Peyer's patch (tissue), 4 donors: ENCODE results near the gene LYL1. TPM values are rescaled to one million over a fixed set of nuclear protein-coding genes. Genes with fewer than 3 reads are reported as not detected.

Experiments used
- DNase-seq, 3 donors: peaks; one replicate each; pipeline ENCODE4 v3.0.0-alpha.2; 2017 to 2019
- H3K27ac ChIP-seq, 4 donors: fragments of 200-600 bp; sonication (generic); one replicate each; pipeline ENCODE4 v1.5.1; 2016 to 2019
- H3K27me3 ChIP-seq, 2 donors: fragments of 200-600 bp; sonication (generic); one replicate each; pipeline ENCODE4 v1.5.1; 2019
- H3K36me3 ChIP-seq, 3 donors: fragments of 200-600 bp; sonication (generic); one replicate each; pipeline ENCODE4 v1.5.1; 2016 to 2019
- H3K4me1 ChIP-seq, 4 donors: fragments of 200-600 bp; sonication (generic); one replicate each; pipeline ENCODE4 v1.5.1; 2016 to 2019
- H3K4me3 ChIP-seq, 4 donors: fragments of 200-600 bp; sonication (generic); 1 replicate in 3 of 4; 2 replicates in 1 of 4; pipeline ENCODE4 v1.5.1; 2016 to 2019; ENCODE audit warnings: mild to moderate bottlenecking in 1 of 4
- H3K9me3 ChIP-seq, 4 donors: fragments of 200-600 bp; sonication (generic); one replicate each; pipeline ENCODE4 v1.5.1; 2016 to 2019; ENCODE audit warnings: mild to moderate bottlenecking in 1 of 4
- POLR2A ChIP-seq, 2 donors: fragments of 450-650 bp; IDR thresholded peaks; one replicate each; pipeline ENCODE4 v1.5.1; 2017; ENCODE audit warnings: antibody characterized with exemption in 2 of 2, mild to moderate bottlenecking in 2 of 2, moderate library complexity in 2 of 2
- total RNA-seq, 4 donors: library from RNA; depleted of rRNA; stranded (reverse); fragments of >200 nt; gene quantifications; one replicate each; pipeline ENCODE4 v1.1.0, GENCODE V29; 2016
- TF ChIP-seq, protein P1 (sequence below), 6 experiments: fragments of 450-650 bp in 4 of 6; fragments of 200-600 bp in 2 of 6; sonication (generic) in 1 of 6; IDR thresholded peaks; one replicate each; pipeline ENCODE4 v1.5.1; 2017 to 2019; ENCODE audit warnings: antibody characterized with exemption in 6 of 6, mild to moderate bottlenecking in 3 of 6, moderate library complexity in 1 of 6

The LYL1 gene
- total RNA-seq, 4 donors from 2014 or later, result 1.2 to 21.5 (median 4.9) TPM

DNA sequence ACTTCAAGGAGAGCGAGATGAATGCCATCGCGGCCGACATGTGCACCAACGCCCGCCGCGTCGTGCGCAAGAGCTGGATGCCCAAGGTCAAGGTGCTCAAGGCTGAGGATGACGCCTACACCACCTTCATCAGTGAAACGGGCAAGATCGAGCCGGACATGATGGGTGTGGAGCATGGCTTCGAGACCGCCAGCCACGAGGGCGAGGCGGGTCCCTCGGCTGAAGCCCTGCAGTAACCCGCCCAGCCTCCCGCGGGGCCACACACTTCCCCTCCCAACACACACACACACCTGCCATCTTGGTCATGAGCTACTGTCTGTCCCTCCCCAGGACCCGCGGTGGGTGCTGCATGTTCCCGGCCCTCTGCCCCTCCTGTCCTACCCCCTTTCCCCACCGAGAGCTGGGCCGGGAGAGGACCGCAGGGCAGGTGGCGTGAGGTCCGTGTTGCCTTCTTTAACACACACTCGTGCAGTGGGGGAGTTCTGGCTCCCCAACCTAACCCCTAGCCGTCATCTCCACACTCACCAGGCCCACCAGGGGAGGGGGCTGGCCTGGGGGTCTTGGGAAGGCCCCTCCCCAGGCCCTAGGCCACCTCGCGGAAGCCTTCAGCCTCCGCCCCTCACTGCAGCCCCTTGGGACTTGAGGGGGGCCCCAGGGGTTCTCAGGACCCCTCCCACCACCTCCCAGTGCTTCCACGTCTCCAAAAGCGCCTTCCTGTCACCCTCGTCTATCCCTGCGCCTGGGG, 35.7 kb upstream of the LYL1 start:
- Histone ChIP-seq H3K9me3 (no peaks in the 10 kb centered on the region), H3K27me3 (no peaks in the 10 kb centered on the region), H3K27ac (no peak overlapping the region), H3K4me3 (no peak overlapping the region), H3K4me1 (no peaks in the 10 kb centered on the region), H3K36me3 (peaks cover 0 to 55% (median 0%) of the 10 kb centered on the region in 3 donors)
- TF ChIP-seq POLR2A (IDR thresholded peaks at IDR 0.05), result no peak
- TF ChIP-seq, protein P1, sequence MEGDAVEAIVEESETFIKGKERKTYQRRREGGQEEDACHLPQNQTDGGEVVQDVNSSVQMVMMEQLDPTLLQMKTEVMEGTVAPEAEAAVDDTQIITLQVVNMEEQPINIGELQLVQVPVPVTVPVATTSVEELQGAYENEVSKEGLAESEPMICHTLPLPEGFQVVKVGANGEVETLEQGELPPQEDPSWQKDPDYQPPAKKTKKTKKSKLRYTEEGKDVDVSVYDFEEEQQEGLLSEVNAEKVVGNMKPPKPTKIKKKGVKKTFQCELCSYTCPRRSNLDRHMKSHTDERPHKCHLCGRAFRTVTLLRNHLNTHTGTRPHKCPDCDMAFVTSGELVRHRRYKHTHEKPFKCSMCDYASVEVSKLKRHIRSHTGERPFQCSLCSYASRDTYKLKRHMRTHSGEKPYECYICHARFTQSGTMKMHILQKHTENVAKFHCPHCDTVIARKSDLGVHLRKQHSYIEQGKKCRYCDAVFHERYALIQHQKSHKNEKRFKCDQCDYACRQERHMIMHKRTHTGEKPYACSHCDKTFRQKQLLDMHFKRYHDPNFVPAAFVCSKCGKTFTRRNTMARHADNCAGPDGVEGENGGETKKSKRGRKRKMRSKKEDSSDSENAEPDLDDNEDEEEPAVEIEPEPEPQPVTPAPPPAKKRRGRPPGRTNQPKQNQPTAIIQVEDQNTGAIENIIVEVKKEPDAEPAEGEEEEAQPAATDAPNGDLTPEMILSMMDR (IDR thresholded peaks at IDR 0.05), result no peak
- DNase-seq, result no peak

DNA sequence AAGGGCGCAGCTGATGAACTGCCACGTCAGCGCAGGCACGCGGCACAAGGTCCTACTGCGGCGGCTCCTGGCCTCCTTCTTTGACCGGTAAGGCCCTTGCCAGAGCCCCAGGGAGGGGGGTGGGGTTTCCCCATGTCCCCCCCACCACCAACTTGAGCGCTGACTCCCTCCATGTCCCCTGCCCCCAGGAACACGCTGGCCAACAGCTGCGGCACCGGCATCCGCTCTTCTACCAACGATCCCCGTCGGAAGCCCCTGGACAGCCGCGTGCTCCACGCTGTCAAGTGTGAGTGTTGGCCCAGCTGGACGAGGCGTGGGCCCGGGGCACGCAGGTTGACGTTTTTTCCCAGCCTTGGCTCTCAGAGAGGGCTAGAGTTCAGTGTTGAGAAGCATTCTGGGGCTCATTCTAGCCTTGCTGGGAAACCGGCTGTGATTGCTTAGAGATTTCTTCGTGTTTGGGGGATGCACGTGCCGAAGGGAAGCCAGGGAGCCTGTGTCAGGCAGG, 34.7 kb upstream of the LYL1 start:
- H3K27ac ChIP-seq, result no peak overlapping the region
- no peaks in the 10 kb centered on the region for H3K4me1 ChIP-seq
- H3K27me3 ChIP-seq, result no peaks in the 10 kb centered on the region
- TF ChIP-seq POLR2A (IDR thresholded peaks at IDR 0.05), result no peak
- TF ChIP-seq, protein P1 (IDR thresholded peaks at IDR 0.05), result no peak
- no peak for DNase-seq
- H3K4me3 ChIP-seq, result no peak overlapping the region
- peaks cover 0 to 52% (median 0%) of the 10 kb centered on the region in 3 donors for H3K36me3 ChIP-seq
- no peaks in the 10 kb centered on the region for H3K9me3 ChIP-seq

DNA sequence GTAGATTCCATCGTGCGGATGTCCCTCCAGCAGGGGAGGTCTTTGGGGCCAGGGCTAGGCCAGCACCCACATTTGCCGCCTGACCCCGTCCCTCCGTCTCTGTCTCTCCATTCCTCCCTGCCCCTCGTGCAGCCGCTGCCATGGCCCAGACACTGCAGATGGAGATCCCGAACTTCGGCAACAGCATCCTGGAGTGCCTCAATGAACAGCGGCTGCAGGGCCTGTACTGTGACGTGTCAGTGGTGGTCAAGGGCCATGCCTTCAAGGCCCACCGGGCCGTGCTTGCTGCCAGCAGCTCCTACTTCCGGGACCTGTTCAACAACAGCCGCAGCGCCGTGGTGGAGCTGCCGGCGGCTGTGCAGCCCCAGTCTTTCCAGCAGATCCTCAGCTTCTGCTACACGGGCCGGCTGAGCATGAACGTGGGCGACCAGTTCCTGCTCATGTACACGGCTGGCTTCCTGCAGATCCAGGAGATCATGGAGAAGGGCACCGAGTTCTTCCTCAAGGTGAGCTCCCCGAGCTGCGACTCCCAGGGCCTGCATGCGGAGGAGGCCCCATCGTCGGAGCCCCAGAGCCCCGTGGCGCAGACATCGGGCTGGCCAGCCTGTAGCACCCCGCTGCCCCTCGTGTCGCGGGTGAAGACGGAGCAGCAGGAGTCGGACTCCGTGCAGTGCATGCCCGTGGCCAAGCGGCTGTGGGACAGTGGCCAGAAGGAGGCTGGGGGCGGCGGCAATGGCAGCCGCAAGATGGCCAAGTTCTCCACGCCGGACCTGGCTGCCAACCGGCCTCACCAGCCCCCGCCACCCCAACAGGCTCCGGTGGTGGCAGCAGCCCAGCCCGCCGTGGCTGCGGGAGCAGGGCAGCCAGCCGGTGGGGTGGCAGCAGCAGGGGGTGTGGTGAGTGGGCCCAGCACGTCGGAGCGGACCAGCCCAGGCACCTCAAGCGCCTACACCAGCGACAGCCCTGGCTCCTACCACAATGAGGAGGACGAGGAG, 32.7 kb upstream of the LYL1 start:
- no peak overlapping the region for H3K27ac ChIP-seq
- H3K36me3 ChIP-seq, result peaks cover 0 to 52% (median 0%) of the 10 kb centered on the region in 3 donors
- TF ChIP-seq POLR2A (IDR thresholded peaks at IDR 0.05), result no peak
- TF ChIP-seq, protein P1 (IDR thresholded peaks at IDR 0.05), result no peak
- DNase-seq, result no peak
- no peaks in the 10 kb centered on the region for H3K9me3 ChIP-seq
- H3K27me3 ChIP-seq, result no peaks in the 10 kb centered on the region
- H3K4me1 ChIP-seq, result no peaks in the 10 kb centered on the region
- no peak overlapping the region for H3K4me3 ChIP-seq

DNA sequence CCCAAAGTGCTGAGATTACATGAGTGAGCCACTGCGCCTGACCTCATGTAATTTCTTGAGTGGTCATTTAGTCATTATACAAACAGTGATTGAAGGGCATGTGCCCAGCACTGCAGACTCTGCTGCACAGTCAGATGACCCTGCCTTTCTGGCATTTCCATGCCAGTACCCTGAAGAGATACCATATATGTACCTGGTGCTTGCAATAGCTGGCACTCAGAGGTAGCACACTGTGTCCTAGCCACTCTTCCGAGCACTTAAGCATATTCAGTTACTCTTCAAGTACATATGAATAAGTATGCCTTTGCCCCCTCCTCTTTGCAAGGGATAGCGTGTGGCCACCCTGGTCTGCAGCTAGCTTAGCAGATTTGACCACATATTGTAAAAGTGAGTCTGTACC, 32.0 kb upstream of the LYL1 start:
- Histone ChIP-seq H3K36me3 (peaks cover 0 to 46% (median 0%) of the 10 kb centered on the region in 3 donors), H3K9me3 (no peaks in the 10 kb centered on the region), H3K27ac (no peak overlapping the region), H3K4me1 (no peaks in the 10 kb centered on the region), H3K4me3 (no peak overlapping the region), H3K27me3 (no peaks in the 10 kb centered on the region)
- TF ChIP-seq, protein P1 (IDR thresholded peaks at IDR 0.05), result no peak
- TF ChIP-seq POLR2A (IDR thresholded peaks at IDR 0.05), result no peak
- no peak for DNase-seq

DNA sequence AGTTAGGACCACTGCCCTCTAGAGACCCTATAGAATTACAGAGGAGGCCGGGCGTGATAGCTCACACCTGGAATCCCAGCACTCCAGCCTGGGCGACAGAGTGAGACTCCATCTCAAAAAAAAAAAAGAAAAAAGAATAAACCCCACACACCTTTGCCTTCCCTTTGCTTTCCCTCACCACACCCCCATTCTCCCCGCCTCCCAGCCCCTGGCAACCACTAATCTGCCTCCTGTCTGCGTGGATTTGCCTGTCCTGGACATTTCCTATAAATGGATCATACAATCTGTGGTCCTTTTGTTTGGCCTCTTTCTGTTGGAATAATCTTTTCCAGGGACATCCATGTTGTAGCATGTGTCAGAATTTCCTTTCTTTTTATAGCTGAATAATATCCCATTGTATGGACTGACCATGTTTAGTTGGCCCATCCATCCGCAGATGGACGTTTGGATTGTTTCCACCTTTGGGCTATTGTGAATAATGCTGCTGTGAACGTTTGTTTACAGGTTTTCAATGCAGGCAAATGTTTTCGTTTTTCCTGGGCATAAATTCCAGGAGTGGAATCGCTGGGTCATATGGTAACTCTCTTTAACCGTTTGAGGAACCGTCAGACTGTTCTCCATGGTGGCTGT, 30.7 kb upstream of the LYL1 start:
- no peak for TF ChIP-seq POLR2A (IDR thresholded peaks at IDR 0.05)
- TF ChIP-seq, protein P1 (IDR thresholded peaks at IDR 0.05), result no peak
- H3K27me3 ChIP-seq, result no peaks in the 10 kb centered on the region
- no peak for DNase-seq
- no peaks in the 10 kb centered on the region for H3K9me3 ChIP-seq
- peaks cover 0 to 35% (median 0%) of the 10 kb centered on the region in 3 donors for H3K36me3 ChIP-seq
- H3K27ac ChIP-seq, result no peak overlapping the region
- H3K4me3 ChIP-seq, result no peak overlapping the region
- H3K4me1 ChIP-seq, result no peaks in the 10 kb centered on the region
